HG03342 (cell line): Measurements from ENCODE around the gene NOX1.

Source experiments
- ATAC-seq: cut with Tn5 transposase; IDR thresholded peaks from one replicate; pipeline ENCODE4 v1.9.1; 2021; ENCODE audit warnings: mild to moderate bottlenecking, moderate library complexity; ENCODE audit not compliant: unreplicated experiment

Gene NOX1

DNA sequence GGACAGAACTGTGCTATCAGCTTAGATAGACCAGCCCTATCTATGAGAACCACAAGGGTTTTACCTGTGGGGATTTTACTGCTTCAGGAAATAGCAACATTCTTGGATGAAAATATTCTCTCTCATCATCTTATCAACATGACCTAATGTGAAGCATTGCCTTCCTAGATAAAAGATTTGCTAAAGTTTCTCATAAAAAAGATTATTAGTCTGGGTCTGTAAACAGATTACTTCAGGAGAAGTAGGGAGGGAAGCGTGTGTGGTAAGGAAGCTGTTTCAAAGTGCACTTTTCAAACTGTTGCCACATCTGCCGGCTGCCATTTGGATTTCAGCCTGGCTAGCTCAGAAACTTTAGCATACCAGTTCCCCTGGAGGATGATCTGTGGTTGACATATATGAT is at the start of gene NOX1:
Gene NOX1 (minus strand): TSS at position 35 of the 400 bp plus-strand sequence. CDS start 220 bp downstream, outside the sequence.
- ATAC-seq: no peak

DNA sequence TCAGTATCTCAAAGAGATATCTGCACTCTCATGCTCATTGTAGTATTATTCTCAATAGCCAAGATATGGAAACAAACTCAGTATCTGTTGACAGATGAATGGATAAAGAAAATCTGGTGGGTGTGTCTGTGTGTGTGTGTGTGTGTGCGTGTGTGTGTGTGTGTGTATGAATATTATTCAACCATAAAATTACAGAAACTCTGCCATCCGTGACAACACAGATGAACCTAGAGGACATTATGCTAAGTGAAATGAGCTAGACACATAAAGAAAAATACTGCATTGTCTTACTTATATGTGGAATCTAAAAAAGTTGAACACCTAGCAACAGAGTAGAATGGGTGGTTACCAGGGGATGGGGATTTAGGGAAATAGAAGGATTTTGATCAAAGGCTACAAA is 41.4 kb upstream of the NOX1 start:
- no peak for ATAC-seq

GRCh38 chrX:100913111-100913510 is 39.0 kb upstream of the NOX1 start:
- no peak for ATAC-seq

- ATAC-seq: no peak
These were observed 37.6 kb upstream of the NOX1 start for GRCh38 chrX:100911731-100912130.

GRCh38 chrX:100905620-100906019 is 31.5 kb upstream of the NOX1 start:
- ATAC-seq: no peak

DNA sequence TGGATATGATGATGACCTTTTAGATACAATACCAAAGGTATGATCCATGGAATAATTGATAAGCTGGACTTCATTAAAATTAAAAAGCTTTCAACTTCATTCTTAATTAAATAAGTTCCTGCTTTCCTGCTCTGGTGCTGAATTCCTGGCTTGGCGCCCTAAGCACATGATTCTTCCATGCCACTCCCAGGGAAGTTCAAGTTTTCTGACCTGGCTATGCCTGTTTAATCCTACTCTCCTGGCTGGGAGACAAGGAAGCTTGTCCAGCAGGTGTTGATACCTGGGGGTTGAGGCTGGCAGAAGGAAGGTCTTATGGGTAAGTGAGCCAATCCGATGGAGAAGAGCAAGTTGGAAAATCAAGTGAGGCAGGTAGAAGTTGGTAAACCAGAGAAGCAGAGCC is 30.3 kb upstream of the NOX1 start:
- no peak for ATAC-seq

DNA sequence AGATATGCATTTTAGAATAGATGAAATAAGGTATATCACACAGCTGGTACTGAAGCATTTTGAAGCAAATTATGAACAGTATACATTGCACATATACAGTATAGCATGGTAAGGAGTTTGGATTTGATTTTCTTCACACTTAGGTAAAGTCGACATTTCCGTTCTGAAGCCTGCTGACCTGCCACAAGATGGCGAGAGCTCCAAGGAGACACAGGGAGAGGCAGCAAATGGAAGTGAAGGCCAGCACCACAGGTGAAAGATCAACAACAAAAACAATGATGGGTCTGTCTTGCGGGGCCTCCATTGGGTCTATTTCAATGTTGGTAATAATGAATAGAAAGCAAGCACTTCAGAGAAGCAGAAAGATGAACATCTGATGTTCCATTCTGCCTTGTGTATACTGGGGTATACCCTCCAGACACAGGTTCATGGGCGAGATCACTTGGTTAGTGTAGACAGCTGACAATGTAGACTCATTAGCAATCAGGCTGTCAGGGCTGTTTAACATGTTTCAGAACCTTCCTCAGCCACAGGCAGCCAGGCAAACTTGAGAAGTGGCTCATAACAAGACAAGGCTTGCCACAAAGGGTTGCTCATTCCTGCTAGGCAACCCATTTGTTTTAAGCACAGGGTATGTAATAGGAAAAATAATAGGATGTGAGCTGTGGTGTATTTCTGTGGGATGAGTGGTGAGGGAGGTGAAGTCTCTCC is 21.4 kb upstream of the NOX1 start:
- no peak for ATAC-seq

- no peak for ATAC-seq
These were observed 9.5 kb upstream of the NOX1 start for GRCh38 chrX:100883654-100884053.

GRCh38 chrX:100880368-100880767 is 6.2 kb upstream of the NOX1 start:
- no peak for ATAC-seq

DNA sequence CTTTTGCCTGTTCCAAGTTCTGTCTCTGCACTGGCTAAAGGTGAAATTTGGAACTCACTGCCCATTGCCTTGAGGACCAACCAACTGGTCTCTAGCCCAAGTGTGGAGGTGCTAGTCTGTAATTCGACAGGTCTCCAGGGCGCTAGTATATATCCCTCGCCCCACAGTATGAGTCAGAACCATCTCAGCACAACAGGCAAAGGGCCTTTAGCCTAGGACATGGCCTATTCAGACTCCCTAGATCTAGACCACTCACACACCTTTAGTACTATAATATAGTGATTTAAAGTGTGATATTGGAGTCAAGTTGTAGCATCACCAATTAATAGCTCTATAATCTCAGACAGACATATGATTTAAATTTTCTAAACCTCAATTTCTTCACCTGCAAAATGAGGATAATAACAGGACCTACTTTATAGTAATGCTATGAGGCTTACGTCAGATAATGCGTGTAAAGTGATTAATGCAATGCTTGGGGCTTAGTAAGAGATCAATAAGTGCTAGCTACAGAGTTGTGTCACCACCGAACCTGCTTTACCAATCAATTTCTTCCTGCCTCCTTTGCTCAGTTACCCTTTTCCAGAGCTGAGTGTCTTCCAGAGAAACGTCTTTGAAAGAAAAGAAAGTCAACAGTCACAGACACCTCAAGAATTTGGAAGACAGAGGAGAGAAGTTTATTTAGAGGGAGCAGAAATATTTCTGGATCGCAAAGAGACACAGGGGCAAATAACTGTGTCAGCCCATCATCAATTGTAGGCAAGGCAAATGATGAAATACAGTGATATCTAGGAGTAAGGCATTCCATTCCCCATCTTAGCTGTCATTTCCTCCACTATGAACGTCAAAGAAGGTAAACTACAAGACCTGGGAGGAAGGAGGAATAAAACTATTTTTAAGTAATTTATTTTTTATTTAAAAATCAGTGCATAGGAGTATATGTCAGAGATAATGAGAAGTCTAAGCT is 2.3 kb downstream of the NOX1 start:
- no peak for ATAC-seq

- ATAC-seq: no peak
These were observed 3.6 kb downstream of the NOX1 start for GRCh38 chrX:100870527-100870926.

DNA sequence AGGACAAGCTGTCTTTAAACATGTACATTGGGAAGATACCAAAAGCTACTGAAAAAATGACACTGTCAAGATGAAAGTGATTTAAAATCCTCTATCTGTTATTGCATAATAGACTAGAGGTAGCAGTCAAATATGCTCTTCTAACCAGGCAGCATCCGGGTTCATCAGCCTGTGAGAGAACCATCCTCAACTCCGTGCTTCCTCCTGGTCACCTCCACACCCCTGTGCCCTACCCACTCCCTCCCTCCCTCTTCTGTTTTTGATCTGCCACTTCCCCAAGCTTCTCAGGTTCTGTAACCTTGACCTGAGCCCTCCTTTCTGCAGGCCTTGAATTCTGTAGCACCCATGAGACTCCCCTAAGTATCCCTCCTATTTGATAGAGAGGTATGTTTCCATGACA is 5.9 kb downstream of the NOX1 start:
- no peak for ATAC-seq

DNA sequence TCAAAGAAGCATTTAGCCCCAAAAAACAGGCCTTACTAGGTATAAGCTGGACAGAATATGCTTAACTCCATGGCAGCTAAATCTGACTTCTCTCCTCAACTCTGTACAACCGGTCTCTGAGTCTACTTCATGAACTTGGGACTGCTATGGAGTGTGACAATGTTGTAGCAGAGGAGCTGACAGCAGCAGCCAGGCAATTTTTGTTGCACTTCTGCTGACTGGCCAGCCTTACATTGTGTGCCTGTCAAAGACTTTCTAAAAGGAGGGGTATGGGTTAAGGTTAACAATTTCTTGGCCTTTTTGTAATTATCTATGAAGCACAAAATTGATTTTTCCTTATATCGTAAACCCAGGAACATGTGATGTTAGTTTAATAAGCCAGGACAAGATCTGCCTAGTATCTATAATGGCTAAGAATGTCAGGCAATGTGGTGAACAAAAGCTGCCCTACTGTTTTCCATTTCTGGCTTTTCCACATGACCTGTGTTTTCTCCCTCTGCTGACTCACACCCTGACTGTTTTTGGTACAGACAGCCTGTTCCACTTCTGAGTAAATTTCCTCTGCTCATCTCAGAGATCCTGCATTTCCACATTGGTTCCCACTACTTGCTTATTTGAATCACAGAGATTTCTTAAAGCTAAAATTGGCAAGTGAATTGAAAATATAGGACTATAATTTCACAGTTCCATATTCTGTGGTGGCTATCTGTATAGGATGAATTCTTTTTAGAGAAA is 9.3 kb downstream of the NOX1 start:
- ATAC-seq: no peak

DNA sequence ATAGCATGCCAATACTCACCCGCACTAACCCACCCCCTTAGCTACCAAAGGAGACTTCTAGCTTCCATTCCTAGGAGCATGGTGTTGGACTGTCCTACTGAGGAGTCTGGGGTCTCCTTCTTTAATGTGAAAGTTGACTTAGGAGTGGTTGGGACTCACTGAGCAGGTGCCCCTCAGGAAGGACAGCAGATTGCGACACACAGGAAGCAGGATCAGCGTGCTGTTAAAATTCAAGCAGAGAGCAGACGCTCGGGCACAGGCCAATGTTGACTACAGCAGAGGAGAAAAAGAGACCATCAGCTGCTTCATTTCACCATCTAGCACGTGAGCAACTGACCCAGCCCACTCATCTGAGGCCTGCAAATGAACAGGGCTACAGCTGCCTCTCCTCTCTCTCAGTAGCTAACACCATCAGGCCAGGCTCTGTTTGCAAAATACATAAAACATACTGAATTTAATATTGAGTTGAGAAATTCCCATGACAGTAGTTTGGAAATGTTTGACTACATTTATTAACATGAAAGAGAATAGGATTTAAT is 10.8 kb downstream of the NOX1 start:
- no peak for ATAC-seq

DNA sequence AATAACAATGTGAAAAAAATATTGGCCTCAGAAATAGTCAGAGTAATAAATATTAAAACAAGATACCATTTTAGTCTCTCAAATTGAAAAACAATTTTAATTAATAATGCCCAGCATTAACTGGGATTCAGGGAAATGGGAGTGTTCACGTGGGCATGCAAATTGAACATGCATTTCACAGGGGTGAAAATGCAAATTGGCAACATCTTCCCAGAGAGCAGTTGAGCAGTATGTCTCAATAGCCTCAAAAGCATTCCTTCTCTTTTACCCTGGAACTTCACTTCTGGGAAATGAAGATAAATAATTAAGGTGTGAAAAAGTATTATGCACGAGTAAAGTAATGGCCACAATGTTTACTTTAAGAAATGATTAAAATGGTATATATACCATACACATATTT is 21.3 kb downstream of the NOX1 start:
- ATAC-seq: no peak

- ATAC-seq: no peak
These were observed 23.8 kb downstream of the NOX1 start for GRCh38 chrX:100850317-100850716.

GRCh38 chrX:100831219-100831946 is 42.8 kb downstream of the NOX1 start:
- no peak for ATAC-seq

GRCh38 chrX:100830547-100830946 is 43.6 kb downstream of the NOX1 start:
- ATAC-seq: no peak

DNA sequence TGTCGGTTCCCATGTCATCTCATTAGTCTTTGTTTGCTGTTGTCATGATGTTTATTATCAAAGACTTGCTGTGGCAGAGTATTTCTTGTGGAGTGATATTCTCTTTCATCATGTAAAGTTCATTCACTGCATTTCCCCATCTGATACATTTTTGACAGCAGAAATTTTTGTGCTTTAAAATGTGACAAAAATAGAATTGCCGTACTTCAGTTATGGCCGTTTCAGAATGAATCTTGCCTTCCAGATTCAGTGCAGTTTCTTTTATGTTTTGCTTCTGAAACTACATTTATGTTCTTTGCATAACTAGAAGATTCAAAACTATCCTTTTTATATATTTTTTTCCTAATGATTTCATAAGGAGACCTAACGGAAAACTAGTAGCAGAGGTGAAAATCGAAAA is 44.0 kb downstream of the NOX1 start:
- ATAC-seq: no peak

- ATAC-seq: peak; percentile 71
These were observed 44.4 kb downstream of the NOX1 start for GRCh38 chrX:100829730-100830129.
